HG03108 (cell line): Measurements from ENCODE around the gene ANKS1B.

Experiments
- ATAC-seq: cut with Tn5 transposase; IDR thresholded peaks from one replicate; pipeline ENCODE4 v1.9.1; 2021; ENCODE audit warnings: moderate library complexity; ENCODE audit not compliant: unreplicated experiment

Gene ANKS1B

GRCh38 chr12:99486277-99486676, 498.5 kb downstream of the ANKS1B start:
- ATAC-seq, result no peak

- ATAC-seq, result no peak
These were observed 505.6 kb downstream of the ANKS1B start for GRCh38 chr12:99479149-99479548.

- no peak for ATAC-seq
These were observed 507.8 kb downstream of the ANKS1B start for GRCh38 chr12:99476956-99477355.

- ATAC-seq, result no peak
These were observed 529.2 kb downstream of the ANKS1B start for GRCh38 chr12:99455350-99456035.

GRCh38 chr12:99454539-99455172, 530.1 kb downstream of the ANKS1B start:
- no peak for ATAC-seq

- ATAC-seq, result peak; percentile 64
These were observed 530.7 kb downstream of the ANKS1B start for GRCh38 chr12:99453836-99454538.

GRCh38 chr12:99450036-99450630, 534.6 kb downstream of the ANKS1B start:
- no peak for ATAC-seq

GRCh38 chr12:99444859-99445316, 539.8 kb downstream of the ANKS1B start:
- no peak for ATAC-seq

GRCh38 chr12:99442758-99443157, 542.0 kb downstream of the ANKS1B start:
- ATAC-seq, result no peak

GRCh38 chr12:99439399-99439798, 545.3 kb downstream of the ANKS1B start:
- ATAC-seq, result no peak

GRCh38 chr12:99436584-99436983, 548.2 kb downstream of the ANKS1B start:
- ATAC-seq, result peak; percentile 99

- ATAC-seq, result no peak
These were observed 549.5 kb downstream of the ANKS1B start for GRCh38 chr12:99435095-99435791.

GRCh38 chr12:99433155-99433554, 551.6 kb downstream of the ANKS1B start:
- ATAC-seq, result no peak

- no peak for ATAC-seq
These were observed 553.5 kb downstream of the ANKS1B start for GRCh38 chr12:99431203-99431602.

GRCh38 chr12:99427104-99427503, 557.6 kb downstream of the ANKS1B start:
- ATAC-seq, result no peak

- ATAC-seq, result no peak
These were observed 566.4 kb downstream of the ANKS1B start for GRCh38 chr12:99418379-99418778.

GRCh38 chr12:99413751-99414150, 571.0 kb downstream of the ANKS1B start:
- no peak for ATAC-seq

- ATAC-seq, result peak; percentile 85
These were observed 591.0 kb downstream of the ANKS1B start for GRCh38 chr12:99393763-99394162.

- no peak for ATAC-seq
These were observed 592.5 kb downstream of the ANKS1B start for GRCh38 chr12:99392091-99392850.

GRCh38 chr12:99390707-99391106, 594.0 kb downstream of the ANKS1B start:
- no peak for ATAC-seq
